C4-2B (cell line): ENCODE data around the gene LTBR.

ENCODE experiments used
- H3K27ac ChIP-seq: fragments of 450-650 bp; 2 replicates; pipeline ENCODE4 v1.5.1; 2017
- ZFX ChIP-seq: fragments of 450-650 bp; IDR thresholded peaks from 2 replicates; pipeline ENCODE4 v1.6.1; 2017
- TF ChIP-seq, protein P1 (sequence below): fragments of 450-650 bp; conservative IDR thresholded peaks from 2 replicates; pipeline ENCODE4 v1.5.1; 2017; ENCODE audit warnings: mild to moderate bottlenecking

Gene LTBR

DNA sequence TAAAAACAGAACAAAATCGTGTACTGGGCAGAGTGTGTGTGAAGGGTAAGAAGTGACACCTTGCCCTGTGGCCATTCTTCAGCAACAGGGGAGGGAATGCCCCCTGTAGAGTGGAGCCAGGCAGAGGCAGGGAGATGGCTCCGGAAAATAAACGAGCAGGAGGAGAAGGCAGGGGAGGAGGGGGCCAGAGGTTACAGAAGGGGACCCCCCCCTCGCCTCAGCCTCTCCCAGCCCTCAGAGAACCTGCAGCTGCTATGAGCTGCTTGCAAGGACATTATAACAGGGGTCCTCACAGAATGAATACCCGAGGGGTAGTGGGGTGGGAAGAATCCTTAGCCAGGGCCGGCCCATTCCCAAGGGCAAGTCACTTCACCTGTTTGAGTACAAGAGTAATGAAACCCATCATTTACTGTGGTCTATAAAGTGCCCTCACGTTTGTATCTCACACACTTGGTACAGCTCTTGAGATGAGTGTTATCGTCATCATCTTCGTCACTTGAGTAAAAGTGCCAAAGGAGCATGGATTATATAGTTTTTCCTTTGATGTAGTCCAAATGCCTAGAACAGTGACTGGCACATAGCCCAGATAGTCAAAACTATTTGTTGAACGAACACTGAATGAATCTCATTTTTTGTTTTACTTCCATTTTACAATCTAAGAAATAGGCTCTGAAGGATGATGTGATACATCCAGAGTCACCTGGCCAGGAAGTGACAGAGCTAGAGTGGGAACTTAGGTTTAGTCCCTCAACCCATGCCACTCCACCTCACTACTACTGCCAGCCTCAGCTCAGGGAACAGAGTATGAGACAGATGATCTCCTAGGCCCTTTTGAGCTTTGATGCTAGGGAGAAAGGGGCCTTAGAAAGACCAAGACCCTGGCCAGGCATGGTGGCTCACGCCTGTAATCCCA lies 23.1 kb upstream of the LTBR start:
- no peak for TF ChIP-seq ZFX
- TF ChIP-seq, protein P1, sequence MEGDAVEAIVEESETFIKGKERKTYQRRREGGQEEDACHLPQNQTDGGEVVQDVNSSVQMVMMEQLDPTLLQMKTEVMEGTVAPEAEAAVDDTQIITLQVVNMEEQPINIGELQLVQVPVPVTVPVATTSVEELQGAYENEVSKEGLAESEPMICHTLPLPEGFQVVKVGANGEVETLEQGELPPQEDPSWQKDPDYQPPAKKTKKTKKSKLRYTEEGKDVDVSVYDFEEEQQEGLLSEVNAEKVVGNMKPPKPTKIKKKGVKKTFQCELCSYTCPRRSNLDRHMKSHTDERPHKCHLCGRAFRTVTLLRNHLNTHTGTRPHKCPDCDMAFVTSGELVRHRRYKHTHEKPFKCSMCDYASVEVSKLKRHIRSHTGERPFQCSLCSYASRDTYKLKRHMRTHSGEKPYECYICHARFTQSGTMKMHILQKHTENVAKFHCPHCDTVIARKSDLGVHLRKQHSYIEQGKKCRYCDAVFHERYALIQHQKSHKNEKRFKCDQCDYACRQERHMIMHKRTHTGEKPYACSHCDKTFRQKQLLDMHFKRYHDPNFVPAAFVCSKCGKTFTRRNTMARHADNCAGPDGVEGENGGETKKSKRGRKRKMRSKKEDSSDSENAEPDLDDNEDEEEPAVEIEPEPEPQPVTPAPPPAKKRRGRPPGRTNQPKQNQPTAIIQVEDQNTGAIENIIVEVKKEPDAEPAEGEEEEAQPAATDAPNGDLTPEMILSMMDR: no peak
- no peak overlapping the region for H3K27ac ChIP-seq

DNA sequence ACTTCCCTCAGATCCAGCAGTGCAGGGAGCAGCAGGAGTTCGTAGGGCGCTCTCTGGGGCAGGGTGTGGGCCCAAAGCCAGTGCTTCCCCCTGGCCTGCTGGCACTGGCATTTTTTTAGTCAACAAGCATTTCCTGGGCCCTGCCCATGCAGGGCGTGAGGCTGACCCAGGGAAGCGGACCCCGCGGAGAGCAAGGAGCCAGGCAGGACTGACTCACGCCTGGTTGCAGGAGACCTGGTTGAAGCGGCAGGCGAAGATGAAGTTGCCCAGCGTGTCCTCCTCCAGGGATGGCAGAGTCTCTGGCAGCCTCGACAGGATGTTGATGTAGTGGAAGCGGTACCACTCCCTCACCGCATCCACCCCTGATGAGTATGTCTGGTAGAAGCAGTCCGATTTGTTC lies 22.1 kb upstream of the LTBR start:
- H3K27ac ChIP-seq: no peak overlapping the region
- no peak for TF ChIP-seq ZFX
- TF ChIP-seq, protein P1: no peak

DNA sequence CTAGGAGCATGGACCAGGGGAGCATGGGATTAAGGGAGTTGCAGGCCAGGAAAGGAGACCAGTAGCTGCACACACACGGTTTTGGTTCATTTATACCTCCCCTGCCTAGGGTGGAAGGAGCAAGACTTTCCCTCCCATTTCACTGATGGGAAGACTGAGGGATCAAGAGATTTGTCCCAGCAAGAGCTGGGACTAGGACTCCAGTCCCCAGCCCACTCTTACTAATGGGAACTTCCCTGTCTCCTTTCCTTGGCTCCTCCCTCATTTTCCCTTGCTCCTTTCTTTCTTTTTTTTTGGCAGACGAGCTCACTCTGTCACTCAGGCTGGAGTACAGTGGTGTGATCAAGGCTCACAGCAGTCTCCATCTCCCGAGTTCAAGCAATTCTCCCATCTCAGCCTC lies 21.6 kb upstream of the LTBR start:
- H3K27ac ChIP-seq: no peak overlapping the region
- TF ChIP-seq, protein P1: no peak
- TF ChIP-seq ZFX: no peak

GRCh38 chr12:6363010-6363329 lies 21.0 kb upstream of the LTBR start:
- no peak for TF ChIP-seq ZFX
- TF ChIP-seq, protein P1: no peak
- peak overlapping the region; percentile 92 for H3K27ac ChIP-seq

- TF ChIP-seq, protein P1: no peak; the same call in 1 of the 2 replicates
- TF ChIP-seq ZFX: peak; percentile 36; the same call in 1 of the 2 replicates
- peak overlapping the region; percentile 92 for H3K27ac ChIP-seq
These were observed 20.5 kb upstream of the LTBR start for GRCh38 chr12:6363330-6364043.

DNA sequence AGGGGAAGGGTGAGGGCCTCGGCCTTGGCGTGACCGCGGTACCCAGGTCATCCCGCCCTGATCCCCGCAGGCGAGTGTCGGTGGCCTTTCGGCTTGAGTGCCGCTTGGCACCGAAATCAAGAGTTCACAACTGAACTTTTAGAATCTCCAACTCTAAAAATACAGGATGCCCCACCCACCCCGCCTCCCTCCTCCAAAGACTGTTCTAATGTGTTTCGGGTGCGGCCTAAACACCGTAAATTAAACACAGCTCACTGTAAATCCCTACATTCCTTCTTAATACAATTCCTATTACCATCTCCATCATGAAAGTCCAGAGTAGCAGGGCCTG lies 20.0 kb upstream of the LTBR start:
- TF ChIP-seq, protein P1: no peak
- TF ChIP-seq ZFX: no peak
- H3K27ac ChIP-seq: peak overlapping the region; percentile 92
